Naive thymus-derived CD4-positive, alpha-beta T cell (primary cell): ENCODE results near the gene FNDC3B. TPM values are rescaled to one million over a fixed set of nuclear protein-coding genes. Genes with fewer than 3 reads are reported as not detected.

Experiments
- ATAC-seq: fragments of 150-1000 bp; cut with Tn5 transposase; 2 replicates; pipeline ENCODE4 v1.10.0; 2021; ENCODE audit warnings: mild to moderate bottlenecking, moderate library complexity
- CTCF ChIA-PET: fragments of 350-600 bp; sonication (Branson Sonifier 250); formaldehyde crosslinking; loops from one replicate; lab custom pipeline; 2021; ENCODE audit warnings: antibody characterized with exemption; lab: Charles Lee
- POLR2A ChIA-PET: fragments of 350-600 bp; sonication (Branson Sonifier 250); formaldehyde crosslinking; loops from one replicate; lab custom pipeline; 2021; ENCODE audit warnings: antibody characterized with exemption, inconsistent platforms; lab: Charles Lee
- DNase-seq, 9 donors: peaks; one replicate each; pipeline versions ENCODE4 v3.0.0 to v3.0.0-alpha.2; 2020 to 2022; ENCODE audit warnings: mixed read lengths in 1 of 9
- H3K27ac ChIP-seq: one replicate; pipeline ENCODE4 v1.7.0; 2013; ENCODE audit warnings: mild to moderate bottlenecking, low read depth, low read length, moderate library complexity
- H3K27me3 ChIP-seq, 2 donors: one replicate each; pipeline ENCODE4 v1.7.0; 2013; ENCODE audit warnings: low read length in 2 of 2, mild to moderate bottlenecking in 2 of 2, moderate library complexity in 2 of 2; ENCODE audit not compliant: control insufficient read depth in 2 of 2, insufficient read depth in 2 of 2
- H3K36me3 ChIP-seq, 3 experiments: 1 replicate in 2 of 3; 2 replicates in 1 of 3; pipeline ENCODE4 v1.7.0; 2013; ENCODE audit warnings: low read length in 3 of 3, mild to moderate bottlenecking in 3 of 3, moderate library complexity in 1 of 3; ENCODE audit not compliant: insufficient read depth in 3 of 3, control insufficient read depth in 2 of 3
- H3K4me1 ChIP-seq, 2 donors: one replicate each; pipeline ENCODE4 v1.7.0; 2013; ENCODE audit warnings: low read length in 2 of 2, mild to moderate bottlenecking in 2 of 2, moderate library complexity in 1 of 2; ENCODE audit not compliant: control insufficient read depth in 2 of 2, insufficient read depth in 2 of 2
- H3K4me3 ChIP-seq: 2 replicates; pipeline ENCODE4 v1.7.0; 2013; ENCODE audit warnings: mild to moderate bottlenecking, low read length
- H3K9me3 ChIP-seq, 3 experiments: 1 replicate in 2 of 3; 2 replicates in 1 of 3; pipeline ENCODE4 v1.7.0; 2013; ENCODE audit warnings: low read length in 3 of 3; ENCODE audit not compliant: control insufficient read depth in 2 of 3
- H3K27ac Mint-ChIP-seq, 9 donors: one replicate each; pipeline ENCODE4 v1.8.0; 2020 to 2022; ENCODE audit warnings: mixed read lengths in 9 of 9, mild to moderate bottlenecking in 8 of 9, moderate library complexity in 5 of 9, inconsistent platforms in 2 of 9
- H3K27me3 Mint-ChIP-seq, 5 donors: one replicate each; pipeline ENCODE4 v1.8.0; 2021 to 2022; ENCODE audit warnings: mixed read lengths in 5 of 5, mild to moderate bottlenecking in 1 of 5
- H3K36me3 Mint-ChIP-seq, 5 donors: one replicate each; pipeline ENCODE4 v1.8.0; 2020 to 2022; ENCODE audit warnings: mixed read lengths in 5 of 5, mild to moderate bottlenecking in 3 of 5, inconsistent platforms in 1 of 5
- H3K4me1 Mint-ChIP-seq, 7 donors: one replicate each; pipeline ENCODE4 v1.8.0; 2020 to 2022; ENCODE audit warnings: mixed read lengths in 7 of 7, mild to moderate bottlenecking in 3 of 7, inconsistent platforms in 1 of 7
- H3K4me3 Mint-ChIP-seq, 10 donors: one replicate each; pipeline ENCODE4 v1.8.0; 2020 to 2022; ENCODE audit warnings: mild to moderate bottlenecking in 10 of 10, mixed read lengths in 10 of 10, moderate library complexity in 6 of 10, inconsistent platforms in 2 of 10
- H3K9me3 Mint-ChIP-seq, 11 donors: one replicate each; pipeline ENCODE4 v1.8.0; 2020 to 2022; ENCODE audit warnings: mixed read lengths in 11 of 11, mild to moderate bottlenecking in 4 of 11, inconsistent platforms in 1 of 11, moderate library complexity in 1 of 11
- intact Hi-C, 2 donors: fragments of 100-400 bp; cut with micrococcal nuclease; formaldehyde crosslinking; loops; one replicate each; pipeline ENCODE4 v1.15.1; 2023
- polyA plus RNA-seq, 2 donors: library from polyadenylated mRNA; unstranded; fragments of 300-500 nt; fragmentation: Illumina TruSeq; gene quantifications; one replicate each; pipeline ENCODE4 v1.2.3, GENCODE V29; 2021
- total RNA-seq, 6 experiments: library from RNA in 5 of 6; stranded (reverse) in 5 of 6; gene quantifications; 1 replicate in 5 of 6; 2 replicates in 1 of 6; pipeline ENCODE4 v1.2.3 and lab custom pipeline; 2021 to 2026

FNDC3B gene
- total and polyA plus RNA-seq, 7 experiments from 2014 or later: 8.6 to 78.6 (median 25.6) TPM

- Mint-ChIP-seq H3K4me3 (peak overlapping the region in 1 of 10 donors; percentile 21), H3K9me3 (no peaks in the 10 kb centered on the region), H3K36me3 (peaks cover 0 to 23% (median 7%) of the 10 kb centered on the region in 5 donors), H3K27ac (no peak overlapping the region), H3K4me1 (peaks cover 24 to 57% (median 39%) of the 10 kb centered on the region in 7 donors), H3K27me3 (no peaks in the 10 kb centered on the region)
- H3K4me1 ChIP-seq: peaks cover 0 to 6% of the 10 kb centered on the region in 2 donors
- intact Hi-C loops: no loop called here
- ATAC-seq: no peak
- POLR2A ChIA-PET: no interaction called here
- H3K27me3 ChIP-seq: no peaks in the 10 kb centered on the region
- H3K9me3 ChIP-seq: no peaks in the 10 kb centered on the region
- H3K27ac ChIP-seq: no peak overlapping the region
- no peak for DNase-seq
- CTCF ChIA-PET: no interaction called here
- H3K36me3 ChIP-seq: no peaks in the 10 kb centered on the region
- H3K4me3 ChIP-seq: no peak overlapping the region
Observed at GRCh38 chr3:172154768-172155664, 115.6 kb downstream of the FNDC3B start.

- Mint-ChIP-seq H3K36me3 (peaks cover 0 to 23% (median 7%) of the 10 kb centered on the region in 5 donors), H3K27me3 (no peaks in the 10 kb centered on the region), H3K27ac (no peak overlapping the region), H3K4me1 (peaks cover 22 to 59% (median 43%) of the 10 kb centered on the region in 7 donors), H3K4me3 (no peak overlapping the region), H3K9me3 (no peaks in the 10 kb centered on the region)
- Histone ChIP-seq H3K4me1 (peaks cover 0 to 6% of the 10 kb centered on the region in 2 donors), H3K27me3 (no peaks in the 10 kb centered on the region), H3K9me3 (no peaks in the 10 kb centered on the region), H3K4me3 (no peak overlapping the region), H3K27ac (no peak overlapping the region), H3K36me3 (no peaks in the 10 kb centered on the region)
- ChIA-PET POLR2A (no interaction called here), CTCF (no interaction called here)
- ATAC-seq (no peak), DNase-seq (no peak)
- intact Hi-C loops: no loop called here
Observed at GRCh38 chr3:172155897-172156585, 116.7 kb downstream of the FNDC3B start.

DNA sequence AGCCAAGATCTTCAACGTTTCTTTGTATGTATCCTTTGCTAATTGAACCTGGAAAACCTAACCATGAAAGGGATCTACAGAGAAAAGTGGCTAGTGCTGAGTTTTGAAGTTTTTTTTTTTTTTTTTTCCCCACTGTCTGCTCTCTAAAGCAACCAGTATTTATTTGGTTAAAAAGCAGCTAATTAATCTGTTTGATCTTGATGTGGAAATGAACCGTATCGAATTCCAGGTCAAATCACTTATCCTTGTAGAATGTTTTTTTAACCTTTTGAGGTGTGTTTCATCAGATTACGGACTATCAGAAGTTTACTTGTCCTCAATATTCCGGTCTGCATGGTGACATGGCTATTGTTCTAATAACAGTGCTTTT lies 117.2 kb downstream of the FNDC3B start:
- no peak overlapping the region for H3K27ac ChIP-seq
- intact Hi-C loops: no loop called here
- Mint-ChIP-seq H3K4me3 (no peak overlapping the region), H3K4me1 (peaks cover 21 to 62% (median 43%) of the 10 kb centered on the region in 7 donors), H3K27me3 (no peaks in the 10 kb centered on the region), H3K36me3 (peaks cover 0 to 28% (median 7%) of the 10 kb centered on the region in 5 donors), H3K9me3 (no peaks in the 10 kb centered on the region), H3K27ac (no peak overlapping the region)
- H3K4me3 ChIP-seq: no peak overlapping the region
- DNase-seq (no peak), ATAC-seq (no peak)
- H3K27me3 ChIP-seq: no peaks in the 10 kb centered on the region
- H3K36me3 ChIP-seq: no peaks in the 10 kb centered on the region
- H3K4me1 ChIP-seq: peaks cover 0 to 6% of the 10 kb centered on the region in 2 donors
- no peaks in the 10 kb centered on the region for H3K9me3 ChIP-seq
- ChIA-PET CTCF (no interaction called here), POLR2A (interaction anchor here (0.6 kb wide), 1 partner anchor 62 kb away, joined by 3 read pairs; no protein-coding TSS in a partner anchor)

- H3K27ac Mint-ChIP-seq: no peak overlapping the region
- Histone ChIP-seq H3K4me1 (peaks cover 0 to 6% of the 10 kb centered on the region in 2 donors), H3K36me3 (no peaks in the 10 kb centered on the region), H3K27ac (no peak overlapping the region), H3K4me3 (no peak overlapping the region), H3K9me3 (no peaks in the 10 kb centered on the region), H3K27me3 (no peaks in the 10 kb centered on the region)
- H3K4me3 Mint-ChIP-seq: no peak overlapping the region
- peaks cover 17 to 53% (median 34%) of the 10 kb centered on the region in 7 donors for H3K4me1 Mint-ChIP-seq
- H3K36me3 Mint-ChIP-seq: peaks cover 0 to 29% (median 7%) of the 10 kb centered on the region in 5 donors
- no peak for ATAC-seq
- CTCF ChIA-PET: no interaction called here
- intact Hi-C loops: no loop called here
- DNase-seq: no peak
- no peaks in the 10 kb centered on the region for H3K27me3 Mint-ChIP-seq
- H3K9me3 Mint-ChIP-seq: no peaks in the 10 kb centered on the region
- POLR2A ChIA-PET: no interaction called here
Observed at GRCh38 chr3:172157564-172158258, 118.3 kb downstream of the FNDC3B start.

GRCh38 chr3:172158741-172159140 lies 119.4 kb downstream of the FNDC3B start:
- peaks cover 0 to 29% (median 7%) of the 10 kb centered on the region in 5 donors for H3K36me3 Mint-ChIP-seq
- H3K4me3 Mint-ChIP-seq: no peak overlapping the region
- ChIA-PET CTCF (no interaction called here), POLR2A (no interaction called here)
- intact Hi-C loops: no loop called here
- Histone ChIP-seq H3K4me1 (no peaks in the 10 kb centered on the region), H3K4me3 (no peak overlapping the region), H3K27ac (no peak overlapping the region), H3K9me3 (no peaks in the 10 kb centered on the region), H3K27me3 (no peaks in the 10 kb centered on the region), H3K36me3 (no peaks in the 10 kb centered on the region)
- ATAC-seq: no peak
- no peak overlapping the region for H3K27ac Mint-ChIP-seq
- H3K9me3 Mint-ChIP-seq: no peaks in the 10 kb centered on the region
- peaks cover 8 to 43% (median 24%) of the 10 kb centered on the region in 7 donors for H3K4me1 Mint-ChIP-seq
- no peak for DNase-seq
- H3K27me3 Mint-ChIP-seq: no peaks in the 10 kb centered on the region

DNA sequence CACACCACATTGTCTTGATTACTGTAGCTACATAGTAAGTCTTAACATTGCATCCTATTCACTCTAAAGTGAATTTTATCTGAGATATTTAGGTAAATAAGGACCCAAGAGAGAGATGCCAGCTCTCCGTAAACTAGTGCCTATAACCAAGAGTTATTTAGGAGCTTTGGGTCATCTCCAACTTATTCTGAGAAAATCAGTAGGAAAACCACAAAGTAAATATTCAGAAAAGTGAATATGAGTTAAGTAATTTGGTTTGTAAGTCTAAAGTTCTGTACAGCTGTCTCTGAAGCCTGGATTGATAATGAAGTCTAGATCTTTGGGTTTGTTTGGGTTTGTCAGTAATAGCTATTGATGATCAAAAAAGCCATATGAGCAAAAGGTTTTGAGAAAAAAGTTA lies 120.0 kb downstream of the FNDC3B start:
- no peaks in the 10 kb centered on the region for H3K27me3 ChIP-seq
- ChIA-PET CTCF (no interaction called here), POLR2A (no interaction called here)
- no peaks in the 10 kb centered on the region for H3K9me3 ChIP-seq
- Mint-ChIP-seq H3K27me3 (no peaks in the 10 kb centered on the region), H3K9me3 (no peaks in the 10 kb centered on the region), H3K4me1 (peaks cover 8 to 41% (median 24%) of the 10 kb centered on the region in 7 donors), H3K27ac (no peak overlapping the region), H3K4me3 (no peak overlapping the region), H3K36me3 (peaks cover 0 to 29% (median 7%) of the 10 kb centered on the region in 5 donors)
- H3K36me3 ChIP-seq: no peaks in the 10 kb centered on the region
- intact Hi-C loops: no loop called here
- H3K27ac ChIP-seq: no peak overlapping the region
- H3K4me3 ChIP-seq: no peak overlapping the region
- H3K4me1 ChIP-seq: no peaks in the 10 kb centered on the region
- ATAC-seq (no peak), DNase-seq (no peak)
